Left ventricle myocardium inferior (tissue), 1 donor: ENCODE results near the gene TBX1. TPM values are rescaled to one million over a fixed set of nuclear protein-coding genes. Genes with fewer than 3 reads are reported as not detected.
A peak's percentile ranks its signal among the peaks of the same experiment; 100 is the strongest.

Experiments used
- DNase-seq: peaks from one replicate; pipeline ENCODE4 v3.0.0-alpha.2; 2020
- H3K27ac ChIP-seq: fragments of 200-600 bp; replicated peaks from 2 replicates; pipeline ENCODE4 v1.8.0; 2021
- H3K27me3 ChIP-seq: fragments of 200-600 bp; 2 replicates; pipeline ENCODE4 v1.8.0; 2021; ENCODE audit warnings: low read depth
- H3K36me3 ChIP-seq: fragments of 200-600 bp; 2 replicates; pipeline ENCODE4 v1.8.0; 2021
- H3K4me1 ChIP-seq: fragments of 200-600 bp; 2 replicates; pipeline ENCODE4 v1.8.0; 2021
- H3K4me3 ChIP-seq: fragments of 200-600 bp; 2 replicates; pipeline ENCODE4 v1.8.0; 2021; ENCODE audit warnings: mild to moderate bottlenecking, moderate library complexity
- H3K9me3 ChIP-seq: fragments of 200-600 bp; replicated peaks from 2 replicates; pipeline ENCODE4 v1.8.0; 2021
- intact Hi-C: fragments of 100-400 bp; cut with micrococcal nuclease; formaldehyde crosslinking; loops from one replicate; pipeline ENCODE4 v1.11.0; 2022
- total RNA-seq: library from RNA; stranded (reverse); fragmentation: NEBNext Ultra II Directional; extraction: Animal tissue kit (Norgen Biotek cat#: 25700); gene quantifications from one replicate; pipeline ENCODE4 v1.2.1, GENCODE V29; 2021
- TF ChIP-seq, protein P1 (sequence below): fragments of 200-600 bp; IDR thresholded peaks from 2 replicates; pipeline ENCODE4 v1.8.0; 2021; ENCODE audit warnings: antibody characterized with exemption, mild to moderate bottlenecking, borderline replicate concordance
- donor health status: DM: no; HTN: yes; CAD: no; lungs with severe emphysema.

Gene TBX1
- total RNA-seq, 1 donor from 2014 or later = 8.0 TPM

DNA sequence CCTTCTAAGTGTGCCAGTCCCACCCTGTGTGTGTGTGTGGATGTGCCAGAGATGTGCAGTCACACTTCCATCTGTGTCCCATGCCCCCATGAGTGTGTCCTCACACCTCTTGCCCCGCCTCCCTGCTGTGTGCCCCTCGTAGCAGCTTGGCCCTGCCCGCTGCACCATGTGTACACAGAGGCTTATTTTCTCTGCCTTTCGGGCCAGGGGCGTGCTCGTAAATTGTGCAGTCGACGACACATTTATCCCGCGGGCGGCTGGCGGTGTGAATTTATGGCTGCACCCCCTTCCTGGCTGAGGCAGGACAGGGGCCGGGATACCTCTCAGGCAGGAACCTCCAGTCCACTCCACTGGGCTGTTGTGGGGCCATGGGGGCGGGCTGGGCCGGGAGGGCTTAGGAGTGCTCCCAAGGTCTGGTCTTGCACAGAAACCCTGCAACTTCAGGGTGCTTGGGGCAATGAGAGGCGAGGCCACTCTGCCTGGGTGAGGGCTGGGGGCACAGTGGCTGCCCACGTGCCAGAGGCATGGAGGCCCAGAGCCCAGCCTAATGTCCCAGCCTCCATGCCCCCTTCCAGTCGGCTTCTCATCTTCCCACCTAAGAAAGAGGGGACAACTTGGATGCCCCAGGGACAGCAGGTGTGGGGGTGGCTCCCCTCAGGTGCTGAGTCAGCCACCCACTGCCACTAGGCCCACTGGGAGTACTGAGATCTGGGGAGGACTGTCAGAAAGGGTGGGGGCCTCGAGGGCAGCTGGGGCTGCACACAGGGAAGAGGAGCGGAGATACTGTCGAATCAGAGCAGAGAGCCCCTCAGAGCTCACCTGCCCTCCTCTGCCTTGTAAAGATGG lies 24.7 kb upstream of the TBX1 start:
- TF ChIP-seq, protein P1, sequence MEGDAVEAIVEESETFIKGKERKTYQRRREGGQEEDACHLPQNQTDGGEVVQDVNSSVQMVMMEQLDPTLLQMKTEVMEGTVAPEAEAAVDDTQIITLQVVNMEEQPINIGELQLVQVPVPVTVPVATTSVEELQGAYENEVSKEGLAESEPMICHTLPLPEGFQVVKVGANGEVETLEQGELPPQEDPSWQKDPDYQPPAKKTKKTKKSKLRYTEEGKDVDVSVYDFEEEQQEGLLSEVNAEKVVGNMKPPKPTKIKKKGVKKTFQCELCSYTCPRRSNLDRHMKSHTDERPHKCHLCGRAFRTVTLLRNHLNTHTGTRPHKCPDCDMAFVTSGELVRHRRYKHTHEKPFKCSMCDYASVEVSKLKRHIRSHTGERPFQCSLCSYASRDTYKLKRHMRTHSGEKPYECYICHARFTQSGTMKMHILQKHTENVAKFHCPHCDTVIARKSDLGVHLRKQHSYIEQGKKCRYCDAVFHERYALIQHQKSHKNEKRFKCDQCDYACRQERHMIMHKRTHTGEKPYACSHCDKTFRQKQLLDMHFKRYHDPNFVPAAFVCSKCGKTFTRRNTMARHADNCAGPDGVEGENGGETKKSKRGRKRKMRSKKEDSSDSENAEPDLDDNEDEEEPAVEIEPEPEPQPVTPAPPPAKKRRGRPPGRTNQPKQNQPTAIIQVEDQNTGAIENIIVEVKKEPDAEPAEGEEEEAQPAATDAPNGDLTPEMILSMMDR = no peak
- Histone ChIP-seq H3K4me3 (no peak overlapping the region), H3K36me3 (no peaks in the 10 kb centered on the region), H3K9me3 (no peaks in the 10 kb centered on the region), H3K27me3 (peaks cover 46% of the 10 kb centered on the region), H3K27ac (no peak overlapping the region), H3K4me1 (peaks cover 18% of the 10 kb centered on the region)
- intact Hi-C loops = no loop called here
- DNase-seq = no peak

DNA sequence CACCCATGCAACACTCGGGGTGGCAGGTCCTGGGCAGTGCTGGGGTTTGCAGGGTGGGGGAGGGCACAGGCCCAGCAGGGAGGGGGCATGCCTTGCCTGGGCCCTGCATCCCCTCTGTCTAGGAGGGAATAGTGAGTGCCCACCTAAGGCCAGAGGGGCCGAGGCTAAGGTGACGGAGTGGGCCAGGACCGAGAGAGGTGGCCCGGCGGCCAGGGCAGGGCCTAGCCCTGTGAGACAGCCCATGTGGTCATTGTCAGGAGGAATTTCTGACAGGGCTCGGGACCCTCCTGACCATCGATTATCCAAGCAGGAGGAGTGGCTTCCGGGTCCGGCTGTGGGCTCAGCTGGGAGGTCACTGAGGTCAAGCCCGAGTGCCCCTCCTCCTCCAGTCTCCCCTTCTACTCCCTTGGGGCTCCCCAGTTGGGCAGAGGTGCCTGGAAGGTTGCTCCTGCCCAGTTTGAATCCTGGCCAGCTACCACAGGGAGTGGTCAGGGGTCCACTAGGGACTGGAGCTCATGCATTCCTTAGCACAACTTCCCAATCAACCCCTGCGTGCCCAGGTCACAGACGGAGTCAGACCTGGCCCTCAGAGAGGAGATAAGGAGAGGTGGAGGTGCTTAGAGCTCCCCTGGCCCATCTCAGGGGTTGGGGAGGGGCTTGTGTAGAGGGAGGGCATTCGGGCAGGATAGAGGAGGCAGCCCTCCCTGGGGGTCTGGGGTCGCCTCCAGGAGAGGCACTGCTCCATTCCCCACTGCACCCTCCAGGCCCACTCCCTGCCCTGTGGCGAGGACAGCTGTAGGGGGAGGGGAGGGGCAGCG lies 22.5 kb upstream of the TBX1 start:
- intact Hi-C loops = no loop called here

DNA sequence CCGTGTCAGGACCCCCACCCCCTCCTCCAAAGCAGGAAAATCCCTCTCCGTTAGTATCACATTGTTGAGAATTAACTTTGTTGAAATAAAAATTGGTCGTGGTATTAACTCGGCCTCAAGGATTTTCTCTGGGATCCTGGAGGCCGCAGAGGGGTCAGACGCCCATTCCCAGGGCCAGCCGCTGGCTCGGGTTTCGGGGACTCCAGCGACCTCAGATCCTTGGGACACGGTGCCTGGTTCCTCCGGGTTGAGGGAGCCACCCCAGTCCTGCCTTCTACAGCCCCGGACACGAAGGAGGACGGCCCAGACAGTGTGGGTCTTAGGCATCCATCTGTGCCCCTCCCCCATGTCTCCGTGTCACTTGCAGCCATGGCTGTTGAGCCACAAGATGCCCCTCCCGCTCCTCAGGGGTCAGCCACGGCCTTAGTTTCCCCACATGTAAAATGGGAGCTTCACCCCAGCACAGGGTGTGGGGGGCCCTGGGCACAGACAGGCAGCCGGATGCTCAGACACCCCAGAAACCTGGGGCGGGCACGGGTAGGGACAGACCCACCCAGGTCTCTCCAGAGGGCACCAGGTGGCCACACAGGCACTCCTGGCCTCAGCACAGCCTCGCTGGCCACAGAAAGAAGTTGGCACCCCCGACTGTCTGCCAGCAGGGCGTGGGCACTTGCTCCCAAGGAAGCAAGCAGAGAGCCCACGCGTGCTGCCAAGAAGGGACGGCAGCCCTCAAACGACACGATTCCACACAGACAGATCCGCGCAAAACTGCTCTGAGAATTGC lies 21.7 kb upstream of the TBX1 start:
- peaks cover 15% of the 10 kb centered on the region for H3K4me1 ChIP-seq
- TF ChIP-seq, protein P1 = no peak
- intact Hi-C loops = no loop called here
- no peaks in the 10 kb centered on the region for H3K9me3 ChIP-seq
- no peak for DNase-seq
- no peaks in the 10 kb centered on the region for H3K36me3 ChIP-seq
- no peak overlapping the region for H3K4me3 ChIP-seq
- H3K27me3 ChIP-seq = peaks cover 37% of the 10 kb centered on the region
- no peak overlapping the region for H3K27ac ChIP-seq

More for the DNA sequence above, 22.5 kb upstream of the TBX1 start:
- Histone ChIP-seq H3K4me1 (peaks cover 15% of the 10 kb centered on the region), H3K27me3 (peaks cover 37% of the 10 kb centered on the region), H3K27ac (peak overlapping the region; percentile 30), H3K36me3 (no peaks in the 10 kb centered on the region), H3K4me3 (no peak overlapping the region), H3K9me3 (no peaks in the 10 kb centered on the region)
- DNase-seq = no peak
- TF ChIP-seq, protein P1 = no peak

DNA sequence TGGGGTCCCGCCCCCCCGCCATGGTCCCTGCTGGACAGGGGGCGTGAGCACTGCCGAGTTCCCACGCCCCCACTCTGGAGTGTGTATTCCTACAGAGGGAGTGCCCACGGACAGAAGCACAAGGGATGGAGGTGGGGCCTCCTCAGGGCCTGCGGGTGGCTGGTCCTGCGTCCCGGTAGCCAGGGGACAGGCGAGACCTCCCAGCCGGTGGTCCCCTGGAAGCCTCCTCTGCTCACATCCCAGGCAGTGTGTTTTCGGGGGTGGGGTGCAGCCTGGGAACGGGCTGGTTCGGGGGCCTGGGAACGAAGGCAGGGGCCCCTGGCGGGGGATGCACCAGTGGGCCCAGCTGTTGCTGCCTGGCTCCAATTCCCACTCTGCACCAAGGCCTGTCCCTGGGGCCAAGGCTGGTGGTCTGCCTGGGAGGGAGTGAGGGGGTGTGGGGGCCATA lies 21.1 kb upstream of the TBX1 start:
- TF ChIP-seq, protein P1 = no peak
- Histone ChIP-seq H3K4me3 (no peak overlapping the region), H3K9me3 (no peaks in the 10 kb centered on the region), H3K4me1 (peaks cover 21% of the 10 kb centered on the region), H3K36me3 (no peaks in the 10 kb centered on the region), H3K27ac (no peak overlapping the region), H3K27me3 (peaks cover 37% of the 10 kb centered on the region)
- DNase-seq = no peak
- intact Hi-C loops = no loop called here

DNA sequence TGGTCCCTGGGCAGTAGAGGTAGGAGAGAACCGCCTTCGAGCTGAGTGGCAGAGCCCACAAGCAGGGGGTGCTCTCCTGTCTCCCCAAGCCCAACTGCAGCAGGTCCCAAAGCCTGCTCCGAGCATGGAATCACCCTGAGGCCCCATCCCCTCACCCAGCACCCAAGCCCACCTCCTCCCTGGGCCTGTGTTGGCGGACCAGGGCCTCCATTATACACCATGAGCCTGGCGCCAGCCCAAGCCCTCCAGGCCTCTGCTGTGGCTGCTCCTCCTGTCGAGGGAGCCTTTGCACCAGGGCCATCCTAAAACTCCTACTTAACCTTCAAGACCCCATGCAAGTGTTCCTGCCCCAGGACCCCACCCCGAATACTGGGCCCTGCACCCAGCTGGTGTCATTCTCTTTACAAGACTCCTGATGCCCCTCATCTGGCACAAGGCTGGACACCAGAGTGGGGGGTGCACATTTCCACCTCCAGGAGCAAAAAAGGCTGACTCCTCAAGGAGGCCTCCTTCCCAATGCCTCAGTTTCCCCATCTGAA lies 20.6 kb upstream of the TBX1 start:
- peaks cover 37% of the 10 kb centered on the region for H3K27me3 ChIP-seq
- no peak overlapping the region for H3K4me3 ChIP-seq
- no peaks in the 10 kb centered on the region for H3K9me3 ChIP-seq
- TF ChIP-seq, protein P1 = no peak
- H3K4me1 ChIP-seq = peaks cover 26% of the 10 kb centered on the region
- DNase-seq = no peak
- H3K27ac ChIP-seq = no peak overlapping the region
- intact Hi-C loops = no loop called here
- H3K36me3 ChIP-seq = no peaks in the 10 kb centered on the region
